ENCODE data around the gene GLS2.

GRCh38 chr12:56522411-56523193 is 34.6 kb upstream of the GLS2 start:
- TF ChIP-seq, protein P1, sequence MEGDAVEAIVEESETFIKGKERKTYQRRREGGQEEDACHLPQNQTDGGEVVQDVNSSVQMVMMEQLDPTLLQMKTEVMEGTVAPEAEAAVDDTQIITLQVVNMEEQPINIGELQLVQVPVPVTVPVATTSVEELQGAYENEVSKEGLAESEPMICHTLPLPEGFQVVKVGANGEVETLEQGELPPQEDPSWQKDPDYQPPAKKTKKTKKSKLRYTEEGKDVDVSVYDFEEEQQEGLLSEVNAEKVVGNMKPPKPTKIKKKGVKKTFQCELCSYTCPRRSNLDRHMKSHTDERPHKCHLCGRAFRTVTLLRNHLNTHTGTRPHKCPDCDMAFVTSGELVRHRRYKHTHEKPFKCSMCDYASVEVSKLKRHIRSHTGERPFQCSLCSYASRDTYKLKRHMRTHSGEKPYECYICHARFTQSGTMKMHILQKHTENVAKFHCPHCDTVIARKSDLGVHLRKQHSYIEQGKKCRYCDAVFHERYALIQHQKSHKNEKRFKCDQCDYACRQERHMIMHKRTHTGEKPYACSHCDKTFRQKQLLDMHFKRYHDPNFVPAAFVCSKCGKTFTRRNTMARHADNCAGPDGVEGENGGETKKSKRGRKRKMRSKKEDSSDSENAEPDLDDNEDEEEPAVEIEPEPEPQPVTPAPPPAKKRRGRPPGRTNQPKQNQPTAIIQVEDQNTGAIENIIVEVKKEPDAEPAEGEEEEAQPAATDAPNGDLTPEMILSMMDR (IDR thresholded peaks at IDR 0.05) = no peak
- no peak for TF ChIP-seq EP300 (IDR thresholded peaks at IDR 0.05)
